SKM-1 treated with dmso at 0.1 percent for 144 hours (cell line): ENCODE measurements around the gene BMP8A.
"Not testable (repeated sequence)": the region's sequence is repeated elsewhere in the genome, so short reads cannot be mapped to it uniquely, and the experiment has no call there.

ENCODE experiments used
- DNase-seq: peaks from one replicate; lab custom pipeline; 2025; ENCODE audit not compliant: unreplicated experiment; lab: John Stamatoyannopoulos, UW

Gene BMP8A, protein sequence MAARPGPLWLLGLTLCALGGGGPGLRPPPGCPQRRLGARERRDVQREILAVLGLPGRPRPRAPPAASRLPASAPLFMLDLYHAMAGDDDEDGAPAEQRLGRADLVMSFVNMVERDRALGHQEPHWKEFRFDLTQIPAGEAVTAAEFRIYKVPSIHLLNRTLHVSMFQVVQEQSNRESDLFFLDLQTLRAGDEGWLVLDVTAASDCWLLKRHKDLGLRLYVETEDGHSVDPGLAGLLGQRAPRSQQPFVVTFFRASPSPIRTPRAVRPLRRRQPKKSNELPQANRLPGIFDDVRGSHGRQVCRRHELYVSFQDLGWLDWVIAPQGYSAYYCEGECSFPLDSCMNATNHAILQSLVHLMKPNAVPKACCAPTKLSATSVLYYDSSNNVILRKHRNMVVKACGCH

DNA sequence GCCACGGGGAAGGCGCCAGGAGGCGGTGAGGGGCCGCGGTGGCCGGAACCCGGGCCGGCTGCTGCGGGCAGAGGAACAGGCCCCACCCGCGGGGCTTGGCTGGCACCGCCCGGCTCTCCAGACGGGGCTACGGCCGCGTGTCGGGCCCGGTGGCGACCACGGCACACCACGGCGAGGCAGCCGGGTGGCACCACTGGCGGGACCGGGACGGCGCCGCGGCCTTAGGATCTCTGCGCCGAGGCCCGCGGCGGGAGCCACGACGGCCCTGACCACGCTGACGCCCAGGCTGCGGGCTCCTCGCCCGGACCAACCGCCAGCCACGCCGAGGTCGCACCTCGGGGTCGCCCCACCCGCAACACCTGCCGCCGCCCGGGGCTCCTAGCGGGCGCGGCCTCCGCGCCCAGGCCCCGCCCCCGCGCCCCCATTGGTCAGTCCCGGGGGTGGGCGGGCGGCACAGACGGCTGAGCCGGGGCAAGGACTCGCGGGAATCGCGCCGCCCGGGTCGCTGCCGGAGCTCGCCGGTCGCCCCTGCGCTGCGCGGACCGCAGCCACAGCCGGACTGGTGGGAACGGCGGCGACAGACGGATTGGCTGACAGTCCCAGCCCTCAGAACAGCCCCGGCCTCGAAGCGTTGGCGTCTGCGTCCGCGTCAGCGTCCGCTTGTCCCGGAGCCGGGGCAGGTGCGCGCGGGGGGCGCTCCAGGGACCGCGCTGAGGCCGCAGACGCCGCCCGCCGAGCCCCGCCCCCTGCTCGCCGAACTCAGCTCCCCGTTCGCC, at the start of gene BMP8A:
TSS of gene BMP8A (plus strand) at position 491 of the 776 bp plus-strand sequence. CDS start 356 bp downstream, outside the sequence.
- peak; percentile 16 for DNase-seq

DNA sequence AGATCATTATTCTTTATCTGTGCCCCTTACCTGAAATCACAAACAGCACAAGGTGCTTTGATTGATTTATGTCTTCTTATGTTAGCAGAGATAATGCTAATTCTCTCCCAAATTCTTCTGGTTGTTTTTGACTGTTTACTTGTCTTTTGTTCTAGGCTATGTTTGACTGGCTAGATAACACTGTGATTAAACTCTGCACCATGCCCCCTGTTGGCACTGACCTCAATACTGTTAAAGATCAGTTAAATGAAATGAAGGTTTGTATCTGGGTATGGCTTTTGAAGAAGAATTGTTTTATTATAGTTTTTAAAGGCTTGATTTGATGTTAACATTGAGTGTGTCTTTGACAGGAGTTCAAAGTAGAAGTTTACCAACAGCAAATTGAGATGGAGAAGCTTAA, 49.6 kb upstream of the BMP8A start:
- no peak for DNase-seq

- DNase-seq: no peak
These were observed 45.9 kb upstream of the BMP8A start for GRCh38 chr1:39445573-39445972.

- no peak for DNase-seq
These were observed 44.4 kb upstream of the BMP8A start for GRCh38 chr1:39446986-39447567.

DNA sequence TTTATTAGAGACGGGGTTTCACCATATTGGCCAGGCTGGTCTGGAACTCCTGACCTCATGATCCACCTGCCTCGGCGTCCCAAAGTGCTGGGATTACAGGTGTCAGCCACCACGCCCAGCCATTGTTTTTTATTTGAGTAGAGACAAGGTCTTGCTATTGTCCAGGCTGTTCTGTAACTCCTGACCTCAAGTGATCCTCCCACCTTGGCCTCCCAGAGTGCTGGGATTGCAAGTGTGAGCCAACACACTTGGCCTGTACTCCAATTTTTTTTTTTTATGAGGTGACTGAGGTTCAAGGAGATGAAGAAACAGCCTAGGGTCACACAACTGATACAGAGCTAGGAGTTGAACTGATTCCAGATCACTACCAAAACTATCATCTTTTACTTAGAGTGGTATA, 41.4 kb upstream of the BMP8A start:
- not testable (repeated sequence) for DNase-seq

GRCh38 chr1:39450956-39451606, 40.4 kb upstream of the BMP8A start:
- DNase-seq: no peak

GRCh38 chr1:39452081-39452480, 39.4 kb upstream of the BMP8A start:
- no peak for DNase-seq

- no peak for DNase-seq
These were observed 38.9 kb upstream of the BMP8A start for GRCh38 chr1:39452540-39452939.

GRCh38 chr1:39453603-39454002, 37.8 kb upstream of the BMP8A start:
- DNase-seq: no peak

DNA sequence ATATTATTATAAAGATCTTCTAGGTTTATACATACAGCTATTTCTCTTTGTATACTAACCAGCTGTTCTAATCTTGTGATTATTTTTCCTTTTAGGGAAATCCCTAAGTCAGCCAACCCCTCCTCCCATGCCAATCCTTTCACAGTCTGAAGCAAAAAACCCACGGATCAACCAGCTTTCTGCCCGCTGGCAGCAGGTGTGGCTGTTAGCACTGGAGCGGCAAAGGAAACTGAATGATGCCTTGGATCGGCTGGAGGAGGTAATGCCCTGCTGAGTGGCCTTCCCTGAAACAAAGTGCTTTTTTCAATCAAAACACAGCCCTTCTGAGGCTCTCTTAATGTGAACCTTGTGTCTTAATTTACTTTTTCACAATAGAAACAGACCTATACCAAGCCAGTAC, 32.4 kb upstream of the BMP8A start:
- no peak for DNase-seq

GRCh38 chr1:39462074-39462473, 29.4 kb upstream of the BMP8A start:
- no peak for DNase-seq

DNA sequence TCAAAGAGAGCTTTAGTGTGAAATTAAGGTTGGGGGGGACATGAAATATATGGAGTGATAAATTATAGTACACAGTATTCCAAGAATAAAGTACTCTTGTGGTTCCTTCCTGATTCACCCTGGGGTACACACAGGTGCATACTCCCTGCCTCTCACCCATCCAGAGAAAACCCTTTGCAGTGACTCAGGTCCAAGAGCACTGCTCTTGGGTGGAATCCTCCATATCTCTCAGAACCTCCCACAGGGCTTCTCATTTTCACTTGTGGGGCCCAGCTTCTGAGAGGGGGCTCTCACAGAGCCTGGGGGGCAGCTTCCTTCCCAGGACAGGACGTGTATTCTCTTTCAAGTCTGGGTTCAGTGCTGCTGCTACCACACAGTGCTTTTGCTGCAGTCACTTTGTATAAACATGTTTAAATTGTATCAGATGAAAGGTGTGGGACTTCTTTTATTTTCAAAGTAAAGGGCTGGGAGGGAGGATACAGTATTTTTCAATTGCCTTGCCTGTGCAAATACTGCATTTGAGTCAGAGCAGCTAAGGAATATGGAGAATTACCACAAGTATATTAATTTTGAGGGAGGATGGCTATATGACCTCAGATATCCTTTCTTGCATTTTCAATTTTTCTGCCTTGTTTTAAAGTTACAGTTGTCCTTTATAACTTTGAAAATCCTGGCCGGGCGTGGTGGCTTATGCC, 24.9 kb upstream of the BMP8A start:
- no peak for DNase-seq

DNA sequence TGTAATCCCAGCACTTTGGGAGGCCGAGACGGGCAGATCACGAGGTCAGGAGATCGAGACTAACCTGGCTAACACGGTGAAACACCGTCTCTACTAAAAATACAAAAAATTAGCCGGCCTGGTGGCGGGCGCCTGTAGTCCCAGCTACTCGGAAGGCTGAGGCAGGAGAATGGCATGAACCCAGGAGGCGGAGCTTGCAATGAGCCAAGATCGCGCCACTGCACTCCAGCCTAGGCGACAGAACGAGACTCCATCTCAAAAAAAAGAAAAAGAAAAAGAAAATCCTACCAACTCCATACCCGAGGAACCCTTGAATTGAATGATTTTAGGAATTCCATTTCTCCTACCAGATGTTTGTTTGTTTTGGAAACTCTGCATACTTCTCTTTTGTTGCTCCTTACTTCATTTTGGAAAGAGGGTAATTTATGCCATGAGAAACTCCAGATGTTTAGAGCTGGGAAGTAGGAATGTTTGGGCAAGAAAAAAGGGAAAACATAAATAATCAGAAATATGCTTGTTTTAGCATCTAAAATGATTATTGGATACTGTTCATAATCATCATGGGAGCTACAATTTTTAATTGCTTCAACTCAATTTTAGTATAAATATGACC, 24.2 kb upstream of the BMP8A start:
- not testable (repeated sequence) for DNase-seq

DNA sequence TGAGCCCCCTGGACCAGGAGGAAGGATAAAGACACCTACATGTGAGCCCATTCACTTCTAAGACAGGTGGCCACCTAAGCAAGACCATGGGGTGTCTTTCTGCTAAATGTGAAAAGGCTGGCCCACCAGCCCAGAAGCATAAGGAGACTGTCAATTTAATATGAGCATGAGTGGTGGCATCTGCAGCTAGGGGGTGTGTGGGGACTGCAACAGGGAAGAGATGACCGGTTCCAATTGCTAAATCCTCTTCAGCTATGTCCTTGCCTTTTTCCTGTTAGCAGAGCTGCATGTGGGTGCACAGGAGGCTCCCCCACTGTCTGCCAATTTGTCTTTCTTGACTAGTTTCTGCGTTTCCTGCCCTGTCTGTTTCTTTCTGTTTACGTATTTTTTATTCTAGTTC, 22.3 kb upstream of the BMP8A start:
- DNase-seq: no peak

GRCh38 chr1:39470040-39470439, 21.4 kb upstream of the BMP8A start:
- no peak for DNase-seq

- DNase-seq: no peak
These were observed 18.6 kb upstream of the BMP8A start for GRCh38 chr1:39472826-39473225.

GRCh38 chr1:39473324-39473723, 18.1 kb upstream of the BMP8A start:
- DNase-seq: no peak

DNA sequence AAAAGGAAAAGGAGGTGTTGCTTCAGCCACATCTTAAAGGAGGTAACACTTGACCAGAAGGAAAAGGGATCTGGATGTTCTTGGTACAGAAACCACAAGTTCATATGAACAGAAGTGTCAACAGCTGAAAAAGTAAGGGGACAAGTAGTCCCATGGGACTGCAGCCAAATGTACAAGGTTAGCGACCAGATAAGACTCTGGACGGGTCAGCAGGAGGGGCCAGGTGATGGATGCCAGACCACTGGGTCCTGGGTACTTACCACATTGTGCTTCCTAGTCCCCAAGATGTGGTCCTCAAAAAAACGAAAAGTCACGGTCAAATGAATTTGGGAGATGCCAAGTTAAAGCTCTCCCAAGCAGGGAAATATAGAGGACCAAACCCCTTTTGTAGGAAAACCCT, 16.6 kb upstream of the BMP8A start:
- DNase-seq: no peak

DNA sequence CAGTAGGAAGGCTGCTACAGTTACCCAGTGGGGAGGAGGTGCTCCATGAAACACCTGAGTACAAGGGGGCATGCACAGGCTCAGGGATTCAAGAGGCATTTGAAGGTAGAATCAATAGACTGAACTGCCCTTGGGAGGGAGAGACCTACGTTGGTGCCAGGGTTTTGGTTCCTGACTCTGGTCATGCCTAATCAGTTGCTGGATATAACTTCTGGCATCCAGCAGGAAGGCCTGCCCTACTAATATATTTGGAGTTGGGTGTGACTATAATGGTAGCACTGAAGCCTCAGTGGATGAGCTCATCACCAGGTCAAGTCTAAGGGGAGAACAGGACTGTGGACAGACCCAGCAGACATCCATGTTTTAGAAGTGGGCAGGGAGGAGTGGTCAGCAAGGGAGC, 15.9 kb upstream of the BMP8A start:
- DNase-seq: not testable (repeated sequence)

DNA sequence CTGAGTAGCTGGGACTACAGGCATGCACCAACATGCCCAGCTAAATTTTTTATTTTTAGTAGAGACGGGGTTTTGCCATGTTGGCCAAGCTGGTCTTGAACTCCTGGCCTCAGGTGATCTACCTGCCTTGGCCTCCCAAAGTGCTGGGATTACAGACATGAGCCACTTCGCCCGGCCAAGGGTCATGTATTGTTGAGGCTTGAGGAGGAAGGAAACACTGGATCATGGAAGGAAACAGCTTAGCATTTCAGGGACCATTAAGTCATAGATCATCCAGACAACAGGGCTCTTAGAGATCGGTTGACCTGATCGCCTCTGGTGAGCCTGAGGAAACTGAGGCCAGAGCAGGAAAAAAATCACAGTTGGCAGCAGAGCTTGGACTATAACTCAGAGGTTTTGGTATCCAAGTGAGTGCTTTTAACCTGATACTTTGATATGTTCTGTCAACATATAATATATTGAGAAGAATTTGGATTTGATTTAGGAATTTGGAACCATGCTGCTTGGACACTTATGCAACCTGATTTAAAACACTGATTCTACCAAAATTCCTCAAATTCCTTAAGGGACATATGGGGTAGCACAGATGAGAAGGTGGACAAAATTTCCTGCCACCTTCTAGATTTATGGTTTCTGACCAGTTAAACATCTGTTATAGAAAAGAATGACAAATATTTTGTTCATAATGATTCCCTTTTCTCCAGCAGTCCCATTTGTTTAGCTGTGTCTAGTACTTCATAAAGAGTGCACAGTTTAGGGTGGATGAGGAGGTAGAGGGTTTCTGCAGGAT, 13.1 kb upstream of the BMP8A start:
- no peak for DNase-seq
